Ectodermal cell (in vitro differentiated cells): ENCODE measurements around the gene GOLGA7B.

Experiments
- H3K27ac ChIP-seq: 2 replicates; pipeline ENCODE4 v1.7.0; 2013; ENCODE audit warnings: mild to moderate bottlenecking, low read depth, low read length; ENCODE audit not compliant: insufficient read depth, poor library complexity, severe bottlenecking
- H3K27me3 ChIP-seq: 2 replicates; pipeline ENCODE4 v1.7.0; 2013; ENCODE audit warnings: mild to moderate bottlenecking, low read length; ENCODE audit not compliant: insufficient read depth, control insufficient read depth, poor library complexity, severe bottlenecking
- H3K36me3 ChIP-seq: one replicate; pipeline ENCODE4 v1.7.0; 2013; ENCODE audit warnings: low read length; ENCODE audit not compliant: control insufficient read depth, insufficient read depth
- H3K4me1 ChIP-seq: one replicate; pipeline ENCODE4 v1.7.0; 2013; ENCODE audit warnings: low read length; ENCODE audit not compliant: control insufficient read depth, insufficient read depth
- H3K4me3 ChIP-seq: 2 replicates; pipeline ENCODE4 v1.7.0; 2013; ENCODE audit warnings: low read depth, low read length, control low read depth; ENCODE audit not compliant: insufficient read depth
- H3K9me3 ChIP-seq: 2 replicates; pipeline ENCODE4 v1.7.0; 2013; ENCODE audit warnings: mild to moderate bottlenecking, low read length, moderate library complexity; ENCODE audit not compliant: control insufficient read depth
- WGBS, 2 experiments: methylation state at CpG; one replicate each; pipeline ENCODE4 v1.1.7; 2013; ENCODE audit warnings: missing lambda C conversion rate in 2 of 2; 5-methylcytosine and 5-hydroxymethylcytosine counted together

The GOLGA7B gene

DNA sequence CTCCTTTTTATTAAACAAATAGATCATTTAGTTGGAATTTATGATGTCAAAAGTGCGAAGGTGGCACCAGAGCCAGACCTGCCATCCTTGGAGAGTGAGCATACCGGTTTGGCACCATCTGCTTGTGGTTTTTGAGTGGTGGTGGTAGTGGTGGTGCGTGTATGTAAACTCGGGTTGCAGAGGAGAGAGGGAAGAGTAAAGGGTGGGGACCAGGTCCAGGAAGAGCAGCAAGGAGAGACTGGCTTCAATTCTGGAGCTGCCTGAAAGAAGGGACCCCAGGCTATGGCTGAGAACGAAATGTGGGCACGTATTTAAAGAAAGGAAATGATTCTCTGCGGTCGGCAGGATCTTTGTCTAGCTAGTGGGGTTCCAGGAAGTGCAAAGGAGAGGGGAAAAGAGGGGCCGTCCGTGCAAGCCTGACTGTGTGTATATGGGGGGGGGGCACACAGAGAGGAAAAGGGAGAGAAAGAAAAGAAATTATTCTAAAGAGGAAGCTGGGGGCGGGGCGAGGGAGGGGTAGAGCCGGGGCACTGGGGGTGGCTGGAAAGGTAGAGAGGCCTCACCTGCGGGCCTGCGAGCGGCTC lies 448 bp upstream of the GOLGA7B start:
- Histone ChIP-seq H3K4me1 (no peaks in the 10 kb centered on the region), H3K9me3 (no peaks in the 10 kb centered on the region), H3K4me3 (peak overlapping the region; percentile 33), H3K27me3 (peaks cover 62% of the 10 kb centered on the region), H3K27ac (no peak overlapping the region), H3K36me3 (no peaks in the 10 kb centered on the region)
- 14 to 15% methylated on average over 16 of the region's 16 CpGs for WGBS, 2 experiments

DNA sequence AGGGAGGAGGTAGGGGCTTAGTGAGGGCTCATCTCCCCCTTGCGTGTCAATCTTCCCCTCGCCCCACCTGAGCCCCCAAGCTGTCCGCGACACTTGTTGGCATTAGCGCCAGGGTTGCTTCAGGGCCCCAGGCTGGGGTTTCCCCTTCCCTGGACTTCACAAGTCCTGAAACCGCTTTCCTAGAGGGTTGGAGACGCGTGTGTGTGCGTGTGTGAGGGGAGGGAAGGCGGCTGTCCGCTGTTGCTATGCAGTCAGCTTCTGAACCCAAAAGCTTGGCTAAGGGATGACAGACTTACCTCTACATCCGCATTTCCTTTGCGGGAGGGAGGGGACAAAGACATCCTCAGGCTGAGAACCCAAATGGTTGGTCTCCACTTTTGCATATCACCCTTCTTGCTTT lies 803 bp downstream of the GOLGA7B start:
- Histone ChIP-seq H3K27ac (no peak overlapping the region), H3K4me1 (no peaks in the 10 kb centered on the region), H3K4me3 (no peak overlapping the region), H3K9me3 (no peaks in the 10 kb centered on the region), H3K36me3 (no peaks in the 10 kb centered on the region), H3K27me3 (peaks cover 62% of the 10 kb centered on the region)
- 23% methylated on average over 12 to 13 of the region's 13 CpGs for WGBS, 2 experiments

DNA sequence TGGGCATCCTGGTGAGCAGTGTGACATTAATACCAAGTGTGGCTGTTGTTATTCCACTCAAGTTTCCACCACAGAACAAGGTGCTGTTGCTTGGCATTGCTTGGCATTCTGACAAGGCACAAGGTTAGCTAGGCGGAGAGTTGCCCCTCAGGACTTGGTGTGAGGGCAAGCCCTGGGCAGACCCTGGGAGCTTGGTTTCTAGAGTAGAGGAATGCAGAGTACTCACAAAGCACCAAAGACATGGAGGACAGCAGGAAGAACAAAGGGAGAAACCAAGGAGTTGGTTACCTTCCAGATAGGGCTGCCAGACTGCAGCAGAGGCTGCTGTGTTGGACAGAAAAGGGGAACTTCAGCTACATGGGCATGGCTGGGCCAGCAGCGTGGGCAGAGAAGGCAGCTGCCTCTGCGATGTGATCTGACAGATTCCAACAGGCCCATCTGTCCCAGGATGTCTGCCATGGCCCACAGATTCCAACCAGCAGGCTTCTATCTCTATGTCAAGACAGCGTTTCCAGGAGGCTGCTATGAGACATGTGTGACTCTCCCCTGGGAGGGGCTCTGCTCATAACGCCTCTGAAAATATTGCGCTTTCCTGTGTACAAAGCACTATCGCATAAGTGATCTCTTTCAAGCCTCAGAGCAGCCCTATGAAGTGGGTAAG lies 1.8 kb downstream of the GOLGA7B start:
- H3K4me3 ChIP-seq, result no peak overlapping the region
- H3K9me3 ChIP-seq, result no peaks in the 10 kb centered on the region
- H3K27ac ChIP-seq, result no peak overlapping the region
- WGBS, 2 experiments, result 88 to 93% methylated on average over 7 of the region's 7 CpGs
- H3K4me1 ChIP-seq, result no peaks in the 10 kb centered on the region
- H3K27me3 ChIP-seq, result peaks cover 58% of the 10 kb centered on the region
- H3K36me3 ChIP-seq, result no peaks in the 10 kb centered on the region

DNA sequence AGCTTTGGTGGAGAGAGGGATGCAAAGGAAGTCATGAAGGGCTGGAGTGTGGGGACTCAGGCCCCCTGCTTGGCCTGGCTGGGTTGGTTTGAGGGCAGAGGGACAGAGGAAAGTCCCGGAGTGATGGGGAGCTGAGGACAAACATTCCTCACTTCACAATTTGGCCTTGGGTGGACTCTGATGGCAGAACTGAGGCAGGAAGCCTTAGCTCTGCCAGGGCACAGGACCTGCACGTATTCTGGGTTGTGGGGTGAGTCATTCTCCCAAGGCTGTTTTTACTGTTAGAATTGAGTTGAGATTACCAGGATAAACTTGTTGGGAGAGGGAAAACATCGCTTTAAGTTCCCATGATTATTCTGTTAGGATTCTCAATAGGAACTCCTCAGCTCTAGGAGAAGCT lies 2.6 kb downstream of the GOLGA7B start:
- Histone ChIP-seq H3K4me3 (no peak overlapping the region), H3K27me3 (peaks cover 51% of the 10 kb centered on the region), H3K4me1 (no peaks in the 10 kb centered on the region), H3K27ac (no peak overlapping the region), H3K9me3 (no peaks in the 10 kb centered on the region), H3K36me3 (no peaks in the 10 kb centered on the region)
- WGBS, 2 experiments, result 68 to 70% methylated on average over 3 of the region's 3 CpGs

DNA sequence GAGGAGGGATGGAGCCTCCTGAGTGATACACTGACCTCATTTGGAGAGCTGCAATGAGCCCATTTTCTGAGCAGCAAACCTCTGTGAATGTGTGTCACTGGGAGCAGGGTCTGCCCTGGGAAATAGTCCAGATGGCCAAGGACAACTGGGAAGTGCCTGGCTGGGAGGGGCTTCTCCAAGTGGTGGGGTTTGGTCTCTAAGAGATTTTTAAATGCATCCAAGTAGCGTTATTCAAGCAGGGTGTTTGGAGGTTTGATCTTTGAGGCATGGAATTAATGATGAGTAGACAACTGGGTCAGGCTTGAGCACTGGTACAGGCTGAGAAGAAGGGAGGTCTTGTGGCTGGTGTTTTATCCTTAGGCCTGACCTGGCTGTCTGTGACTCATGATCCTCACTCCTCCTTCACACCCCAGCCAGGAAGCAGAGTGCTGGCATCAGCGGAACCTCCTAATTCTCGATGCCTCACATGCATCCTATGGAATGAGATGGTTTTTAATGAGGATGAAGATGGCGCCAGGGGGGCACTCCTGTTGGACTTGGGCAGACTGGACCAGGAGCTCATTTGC lies 3.3 kb downstream of the GOLGA7B start:
- Histone ChIP-seq H3K27me3 (peaks cover 48% of the 10 kb centered on the region), H3K27ac (no peak overlapping the region)

DNA sequence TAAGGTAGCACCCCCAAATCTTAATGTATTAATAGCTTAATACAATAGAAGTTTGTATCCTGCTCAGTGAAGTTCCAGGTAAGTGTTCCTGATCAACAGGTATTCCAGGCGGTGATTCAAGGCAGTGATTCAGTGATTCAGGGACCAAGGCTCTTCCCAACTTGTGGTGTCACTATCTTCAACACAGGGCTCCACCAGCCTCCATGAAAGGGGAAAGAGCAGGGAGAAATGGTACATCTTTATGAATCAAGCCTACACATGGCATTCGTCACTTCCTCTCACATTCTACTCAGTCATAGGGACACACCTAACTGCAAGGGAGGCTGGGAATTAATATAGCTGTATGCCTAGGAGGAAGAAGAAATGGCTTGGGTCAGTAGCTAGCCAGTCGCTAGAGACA lies 5.1 kb downstream of the GOLGA7B start:
- 91 to 94% methylated on average over 2 of the region's 3 CpGs for WGBS, 2 experiments
- Histone ChIP-seq H3K36me3 (no peaks in the 10 kb centered on the region), H3K9me3 (no peaks in the 10 kb centered on the region), H3K4me1 (no peaks in the 10 kb centered on the region), H3K27ac (no peak overlapping the region), H3K27me3 (peaks cover 30% of the 10 kb centered on the region), H3K4me3 (no peak overlapping the region)

More for the DNA sequence above, 3.3 kb downstream of the GOLGA7B start:
- Histone ChIP-seq H3K4me3 (no peak overlapping the region), H3K36me3 (no peaks in the 10 kb centered on the region), H3K4me1 (no peaks in the 10 kb centered on the region), H3K9me3 (no peaks in the 10 kb centered on the region)
- 87 to 89% methylated on average over 4 of the region's 4 CpGs for WGBS, 2 experiments

DNA sequence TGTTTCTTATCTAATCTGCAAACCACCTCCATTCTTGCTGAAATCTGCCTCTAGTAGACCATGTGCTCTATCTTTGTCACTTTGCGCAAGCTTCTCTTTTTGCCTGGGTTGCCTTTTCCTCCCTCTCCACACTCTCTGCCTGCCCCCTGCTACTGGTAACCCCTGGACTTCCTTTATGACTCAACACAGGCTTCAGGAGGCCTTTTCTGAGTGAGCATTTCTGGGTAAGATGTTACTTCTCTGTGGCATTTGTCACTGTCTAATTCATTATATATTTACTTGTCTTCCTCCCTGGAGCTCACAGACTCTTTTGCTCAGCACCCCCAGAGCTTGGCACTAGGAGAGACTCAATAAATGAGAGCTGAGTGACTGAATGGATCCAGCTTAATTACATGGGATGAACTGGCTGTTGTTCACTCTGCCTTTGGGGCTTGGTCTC lies 8.4 kb downstream of the GOLGA7B start:
- no peak overlapping the region for H3K27ac ChIP-seq
- H3K4me3 ChIP-seq, result no peak overlapping the region
- no peaks in the 10 kb centered on the region for H3K36me3 ChIP-seq
- peaks cover 7% of the 10 kb centered on the region for H3K4me1 ChIP-seq
- no peaks in the 10 kb centered on the region for H3K9me3 ChIP-seq
- peaks cover 1% of the 10 kb centered on the region for H3K27me3 ChIP-seq
- 86 to 96% methylated on average over 1 of the region's 1 CpG for WGBS, 2 experiments

DNA sequence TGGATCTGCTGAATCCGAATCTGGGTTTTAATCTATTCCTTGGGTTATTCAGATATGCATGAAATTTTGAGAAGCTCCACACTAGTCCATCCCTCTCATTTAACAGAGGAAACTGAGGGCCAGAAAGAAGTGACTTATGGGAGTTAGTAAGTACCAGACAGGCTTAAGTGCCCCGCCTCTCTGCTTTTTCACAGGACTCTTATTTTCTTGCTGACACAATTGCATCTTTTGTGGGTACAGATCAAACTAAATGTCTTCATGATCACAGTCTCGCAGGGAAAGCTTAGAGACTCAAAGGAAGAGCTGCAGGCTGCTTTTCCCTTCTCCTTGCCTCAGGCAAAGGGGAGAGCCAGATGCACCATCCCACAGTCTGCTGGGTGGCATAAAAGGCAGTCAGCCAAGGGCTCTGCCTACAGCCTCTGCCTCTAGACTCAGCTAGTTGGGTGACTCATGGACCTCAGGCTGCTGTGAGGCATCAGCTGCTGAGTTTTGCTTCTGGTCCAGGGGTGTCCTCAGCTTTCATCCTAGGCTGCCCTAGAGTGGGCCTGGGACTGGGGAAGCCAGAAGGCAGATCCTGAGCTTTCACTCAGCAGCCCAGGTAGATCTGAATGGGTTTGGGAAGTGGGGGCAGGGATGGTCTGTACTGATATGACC lies 11.6 kb downstream of the GOLGA7B start:
- Histone ChIP-seq H3K9me3 (no peaks in the 10 kb centered on the region), H3K4me1 (peaks cover 7% of the 10 kb centered on the region), H3K4me3 (no peak overlapping the region), H3K27me3 (no peaks in the 10 kb centered on the region), H3K36me3 (no peaks in the 10 kb centered on the region), H3K27ac (no peak overlapping the region)
- WGBS, 2 experiments, result 74 to 83% methylated on average over 3 of the region's 3 CpGs

DNA sequence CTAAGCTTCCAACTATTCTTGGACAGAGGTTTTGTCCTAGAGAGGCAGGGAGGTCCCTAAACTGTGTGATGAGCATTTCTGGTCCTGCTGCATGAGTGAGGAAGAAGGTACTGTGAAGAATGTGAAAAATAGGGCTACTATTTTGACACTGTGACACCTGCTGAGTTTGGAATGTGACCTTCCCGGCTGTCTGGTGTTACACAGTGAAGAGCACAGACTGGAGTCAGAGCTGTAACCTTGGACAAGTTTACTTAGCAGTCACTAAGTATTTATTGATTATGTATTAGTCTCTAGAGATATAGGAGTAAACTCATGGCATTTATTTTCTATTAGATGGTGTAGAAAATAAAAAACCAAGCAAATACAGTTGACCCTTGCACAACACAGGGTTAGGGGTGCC lies 12.3 kb downstream of the GOLGA7B start:
- H3K36me3 ChIP-seq, result no peaks in the 10 kb centered on the region
- 0 to 3% methylated on average over 1 of the region's 1 CpG for WGBS, 2 experiments
- peaks cover 7% of the 10 kb centered on the region for H3K4me1 ChIP-seq
- no peak overlapping the region for H3K4me3 ChIP-seq
- no peaks in the 10 kb centered on the region for H3K27me3 ChIP-seq
- H3K27ac ChIP-seq, result no peak overlapping the region
- no peaks in the 10 kb centered on the region for H3K9me3 ChIP-seq

DNA sequence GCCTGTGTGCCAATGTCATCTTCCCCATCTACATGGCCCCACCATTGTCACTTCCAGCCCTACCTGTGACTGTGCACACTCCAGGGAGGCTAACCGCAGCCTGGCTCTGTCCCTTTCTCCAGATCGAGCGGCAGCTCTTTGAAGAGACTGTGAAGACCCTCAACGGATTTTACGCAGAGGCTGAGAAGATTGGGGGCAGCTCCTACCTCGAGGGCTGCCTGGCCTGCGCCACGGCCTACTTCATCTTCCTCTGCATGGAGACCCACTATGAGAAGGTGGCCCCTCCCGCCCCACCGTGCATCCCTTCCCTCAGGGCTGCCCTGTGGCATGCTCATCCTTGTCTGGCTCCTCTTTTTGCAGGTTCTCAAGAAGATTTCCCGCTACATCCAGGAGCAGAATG lies 14.2 kb downstream of the GOLGA7B start:
- 95% methylated on average over 11 of the region's 11 CpGs for WGBS, 2 experiments
- Histone ChIP-seq H3K4me3 (no peak overlapping the region), H3K36me3 (no peaks in the 10 kb centered on the region), H3K27ac (no peak overlapping the region), H3K9me3 (no peaks in the 10 kb centered on the region), H3K27me3 (no peaks in the 10 kb centered on the region), H3K4me1 (peaks cover 7% of the 10 kb centered on the region)
